Chondrocyte (in vitro differentiated cells): ENCODE results near the gene CAMKMT. TPM values are rescaled to one million over a fixed set of nuclear protein-coding genes. Genes with fewer than 3 reads are reported as not detected.

Experiments
- DNase-seq: peaks from one replicate; pipeline ENCODE4 v3.0.0; 2021; ENCODE audit warnings: mixed read lengths, low spot score
- H3K27ac Mint-ChIP-seq: one replicate; pipeline ENCODE4 v1.8.0; 2021; ENCODE audit warnings: mild to moderate bottlenecking, moderate library complexity, mixed read lengths; ENCODE audit not compliant: unreplicated experiment
- H3K27me3 Mint-ChIP-seq: 2 replicates; pipeline ENCODE4 v1.8.0; 2021; ENCODE audit warnings: low read depth, mixed read lengths
- H3K36me3 Mint-ChIP-seq: 2 replicates; pipeline ENCODE4 v1.8.0; 2021; ENCODE audit warnings: low read depth, mixed read lengths
- H3K4me1 Mint-ChIP-seq: 2 replicates; pipeline ENCODE4 v1.8.0; 2021; ENCODE audit warnings: low read depth, mild to moderate bottlenecking, mixed read lengths
- H3K4me3 Mint-ChIP-seq: one replicate; pipeline ENCODE4 v1.8.0; 2021; ENCODE audit warnings: mild to moderate bottlenecking, moderate library complexity, mixed read lengths; ENCODE audit not compliant: unreplicated experiment
- H3K9me3 Mint-ChIP-seq: 2 replicates; pipeline ENCODE4 v1.8.0; 2021; ENCODE audit warnings: low read depth, mixed read lengths
- total RNA-seq: library from RNA; stranded (reverse); gene quantifications from 3 replicates; pipeline ENCODE4 v1.2.1, GENCODE V29; 2021
- TF ChIP-seq, protein P1 (sequence below): fragments of 200-600 bp; sonication (generic); IDR thresholded peaks from 2 replicates; pipeline ENCODE4 v1.5.0; 2021; ENCODE audit warnings: antibody characterized with exemption, mild to moderate bottlenecking, moderate library complexity

The CAMKMT gene
- total RNA-seq, 1 donor from 2014 or later = 6.5 TPM

DNA sequence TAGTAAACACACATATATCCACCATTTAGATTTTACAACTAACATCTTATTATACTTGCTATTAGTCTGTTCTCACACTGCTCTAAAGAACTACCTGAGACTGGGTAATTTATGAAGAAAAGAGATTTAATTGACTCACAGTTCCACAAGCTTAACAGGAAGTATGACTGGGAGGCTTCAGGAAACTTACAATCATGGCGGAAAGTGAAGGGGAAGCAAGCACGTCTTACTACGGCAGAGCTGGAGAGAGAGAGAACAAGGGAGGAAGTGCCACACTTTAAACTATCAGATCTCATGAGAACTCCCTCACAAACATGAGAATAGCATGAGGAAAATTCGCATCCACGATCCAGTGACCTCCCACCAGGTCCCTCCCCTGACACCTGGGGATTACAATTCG is 240.7 kb downstream of the CAMKMT start:
- no peaks in the 10 kb centered on the region for H3K27me3 Mint-ChIP-seq
- TF ChIP-seq, protein P1, sequence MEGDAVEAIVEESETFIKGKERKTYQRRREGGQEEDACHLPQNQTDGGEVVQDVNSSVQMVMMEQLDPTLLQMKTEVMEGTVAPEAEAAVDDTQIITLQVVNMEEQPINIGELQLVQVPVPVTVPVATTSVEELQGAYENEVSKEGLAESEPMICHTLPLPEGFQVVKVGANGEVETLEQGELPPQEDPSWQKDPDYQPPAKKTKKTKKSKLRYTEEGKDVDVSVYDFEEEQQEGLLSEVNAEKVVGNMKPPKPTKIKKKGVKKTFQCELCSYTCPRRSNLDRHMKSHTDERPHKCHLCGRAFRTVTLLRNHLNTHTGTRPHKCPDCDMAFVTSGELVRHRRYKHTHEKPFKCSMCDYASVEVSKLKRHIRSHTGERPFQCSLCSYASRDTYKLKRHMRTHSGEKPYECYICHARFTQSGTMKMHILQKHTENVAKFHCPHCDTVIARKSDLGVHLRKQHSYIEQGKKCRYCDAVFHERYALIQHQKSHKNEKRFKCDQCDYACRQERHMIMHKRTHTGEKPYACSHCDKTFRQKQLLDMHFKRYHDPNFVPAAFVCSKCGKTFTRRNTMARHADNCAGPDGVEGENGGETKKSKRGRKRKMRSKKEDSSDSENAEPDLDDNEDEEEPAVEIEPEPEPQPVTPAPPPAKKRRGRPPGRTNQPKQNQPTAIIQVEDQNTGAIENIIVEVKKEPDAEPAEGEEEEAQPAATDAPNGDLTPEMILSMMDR = no peak
- no peaks in the 10 kb centered on the region for H3K36me3 Mint-ChIP-seq
- DNase-seq = no peak
- no peaks in the 10 kb centered on the region for H3K9me3 Mint-ChIP-seq
- no peak overlapping the region for H3K27ac Mint-ChIP-seq
- no peak overlapping the region for H3K4me3 Mint-ChIP-seq
- H3K4me1 Mint-ChIP-seq = no peaks in the 10 kb centered on the region

DNA sequence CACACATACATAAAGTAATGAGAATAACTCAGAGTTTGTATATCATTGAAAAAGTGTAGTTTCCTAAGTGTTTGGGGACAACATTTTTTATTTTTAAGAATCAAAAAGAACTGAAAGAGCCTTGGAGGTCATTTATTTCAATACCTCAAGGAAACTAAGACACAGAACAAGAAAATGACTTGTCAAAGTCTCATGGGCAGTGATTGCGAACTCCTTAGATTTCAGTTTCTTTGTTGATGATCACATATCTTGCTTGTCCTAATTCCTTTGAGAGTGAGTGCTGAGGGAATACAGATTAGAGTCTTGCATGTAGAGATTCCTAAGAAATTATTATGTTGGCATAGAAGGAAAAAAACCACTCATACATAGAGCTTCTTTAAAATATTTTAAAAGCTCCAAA is 243.8 kb downstream of the CAMKMT start:
- TF ChIP-seq, protein P1 = no peak
- H3K27me3 Mint-ChIP-seq = no peaks in the 10 kb centered on the region
- DNase-seq = no peak
- H3K36me3 Mint-ChIP-seq = no peaks in the 10 kb centered on the region
- no peaks in the 10 kb centered on the region for H3K4me1 Mint-ChIP-seq
- no peaks in the 10 kb centered on the region for H3K9me3 Mint-ChIP-seq
- no peak overlapping the region for H3K27ac Mint-ChIP-seq
- H3K4me3 Mint-ChIP-seq = no peak overlapping the region

DNA sequence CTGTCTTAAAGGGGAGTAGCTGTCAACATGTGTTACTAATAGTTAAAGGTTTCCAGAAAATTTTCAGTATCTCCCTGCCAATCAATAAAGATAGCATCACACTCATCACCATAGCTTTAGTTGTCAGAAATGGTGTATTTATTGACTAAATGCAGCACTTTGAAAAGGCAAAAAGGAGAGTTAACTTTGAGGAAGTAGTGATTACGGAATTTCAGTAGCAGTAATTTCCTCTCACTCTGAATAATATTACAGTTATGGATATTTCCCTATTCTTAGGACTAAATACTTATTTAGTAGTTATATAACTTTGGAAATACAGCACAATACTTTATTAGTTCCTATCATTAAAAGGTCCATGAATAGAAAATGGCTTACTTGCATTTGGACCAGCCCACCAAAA is 250.5 kb downstream of the CAMKMT start:
- Mint-ChIP-seq H3K4me1 (no peaks in the 10 kb centered on the region), H3K36me3 (no peaks in the 10 kb centered on the region), H3K4me3 (no peak overlapping the region), H3K9me3 (peaks cover 3% of the 10 kb centered on the region), H3K27me3 (no peaks in the 10 kb centered on the region), H3K27ac (no peak overlapping the region)
- DNase-seq = no peak
- TF ChIP-seq, protein P1 = no peak

DNA sequence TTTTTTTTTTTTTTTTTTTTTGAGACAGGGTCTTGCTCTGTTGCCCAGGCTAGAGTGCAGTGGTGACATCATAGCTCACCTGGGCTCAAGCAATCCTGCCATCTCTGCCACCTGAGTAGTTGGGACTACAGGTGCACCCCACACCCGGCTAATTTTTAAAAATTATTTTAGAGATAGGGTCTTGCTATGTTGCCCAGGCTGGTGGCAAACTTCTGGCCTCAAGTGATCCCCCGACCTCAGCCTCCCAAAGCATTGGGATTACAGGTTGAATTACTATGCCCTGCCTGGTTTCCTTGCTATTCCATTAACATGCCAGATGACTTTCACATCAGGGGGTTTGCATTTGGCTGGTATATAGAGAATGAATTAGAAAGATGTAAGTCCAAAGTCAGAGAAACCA is 253.2 kb downstream of the CAMKMT start:
- H3K4me3 Mint-ChIP-seq = no peak overlapping the region
- no peak for DNase-seq
- no peaks in the 10 kb centered on the region for H3K4me1 Mint-ChIP-seq
- no peaks in the 10 kb centered on the region for H3K36me3 Mint-ChIP-seq
- TF ChIP-seq, protein P1 = no peak
- H3K27ac Mint-ChIP-seq = no peak overlapping the region
- H3K27me3 Mint-ChIP-seq = no peaks in the 10 kb centered on the region
- H3K9me3 Mint-ChIP-seq = peaks cover 3% of the 10 kb centered on the region

DNA sequence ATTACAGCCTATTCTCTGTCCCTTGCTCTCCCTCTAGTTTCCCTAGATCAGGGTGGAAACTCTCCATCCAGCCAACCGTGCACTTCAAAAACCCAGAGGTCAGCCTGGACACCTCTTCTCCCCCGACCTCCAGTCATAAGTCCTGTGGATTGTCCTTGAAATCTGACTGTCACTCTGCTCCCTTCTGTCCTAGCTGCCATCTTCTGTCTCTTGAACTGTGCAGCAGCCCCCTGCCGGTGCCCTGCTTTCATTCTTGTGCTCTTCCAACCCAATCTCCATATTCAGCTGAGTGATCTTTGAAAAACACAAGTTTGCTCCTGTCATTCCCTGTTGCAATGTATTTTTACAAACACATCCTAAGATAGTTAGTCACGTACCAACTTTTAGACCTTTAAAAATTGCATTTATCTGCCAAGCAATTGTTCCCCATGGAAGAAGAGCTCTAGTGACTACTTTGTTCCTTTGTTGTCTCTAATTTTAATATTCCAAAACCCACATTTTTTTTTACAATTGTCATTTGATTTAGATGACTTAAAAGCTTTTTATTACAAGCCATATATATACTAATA is 254.3 kb downstream of the CAMKMT start:
- Mint-ChIP-seq H3K9me3 (no peaks in the 10 kb centered on the region), H3K36me3 (no peaks in the 10 kb centered on the region), H3K27me3 (no peaks in the 10 kb centered on the region), H3K27ac (no peak overlapping the region), H3K4me1 (no peaks in the 10 kb centered on the region), H3K4me3 (no peak overlapping the region)
- DNase-seq = no peak
- TF ChIP-seq, protein P1 = no peak
